GM18868 (cell line): Measurements from ENCODE around the gene HS3ST2.

Experiments
- ATAC-seq: cut with Tn5 transposase; IDR thresholded peaks from one replicate; pipeline ENCODE4 v1.9.1; 2021; ENCODE audit warnings: mild to moderate bottlenecking, moderate library complexity; ENCODE audit not compliant: unreplicated experiment

The HS3ST2 gene

GRCh38 chr16:22813948-22814710 is at the start of gene HS3ST2:
TSS of gene HS3ST2 (plus strand) at chr16:22814162. CDS start at chr16:22814611, 449 bp downstream.
- no peak for ATAC-seq

- no peak for ATAC-seq
These were observed 49.2 kb upstream of the HS3ST2 start for GRCh38 chr16:22764662-22765327.

- no peak for ATAC-seq
These were observed 48.5 kb upstream of the HS3ST2 start for GRCh38 chr16:22765479-22765878.

GRCh38 chr16:22770866-22771265 is 43.1 kb upstream of the HS3ST2 start:
- no peak for ATAC-seq

- no peak for ATAC-seq
These were observed 42.4 kb upstream of the HS3ST2 start for GRCh38 chr16:22771551-22771950.

- no peak for ATAC-seq
These were observed 38.6 kb upstream of the HS3ST2 start for GRCh38 chr16:22775220-22775922.

- ATAC-seq: no peak
These were observed 32.5 kb upstream of the HS3ST2 start for GRCh38 chr16:22781480-22781879.

- ATAC-seq: no peak
These were observed 31.6 kb upstream of the HS3ST2 start for GRCh38 chr16:22782314-22782713.

GRCh38 chr16:22784690-22785214 is 29.2 kb upstream of the HS3ST2 start:
- ATAC-seq: no peak

GRCh38 chr16:22785552-22785951 is 28.4 kb upstream of the HS3ST2 start:
- ATAC-seq: no peak

GRCh38 chr16:22786284-22786683 is 27.7 kb upstream of the HS3ST2 start:
- ATAC-seq: no peak

- no peak for ATAC-seq
These were observed 27.3 kb upstream of the HS3ST2 start for GRCh38 chr16:22786691-22787090.

- no peak for ATAC-seq
These were observed 26.3 kb upstream of the HS3ST2 start for GRCh38 chr16:22787466-22788192.

GRCh38 chr16:22788193-22788530 is 25.8 kb upstream of the HS3ST2 start:
- ATAC-seq: no peak

GRCh38 chr16:22789281-22789945 is 24.5 kb upstream of the HS3ST2 start:
- ATAC-seq: no peak

GRCh38 chr16:22797551-22797950 is 16.4 kb upstream of the HS3ST2 start:
- ATAC-seq: no peak

GRCh38 chr16:22799113-22799512 is 14.8 kb upstream of the HS3ST2 start:
- ATAC-seq: no peak

GRCh38 chr16:22804893-22805292 is 9.1 kb upstream of the HS3ST2 start:
- ATAC-seq: no peak

- no peak for ATAC-seq
These were observed 8.6 kb upstream of the HS3ST2 start for GRCh38 chr16:22805326-22805725.

- no peak for ATAC-seq
These were observed 7.2 kb upstream of the HS3ST2 start for GRCh38 chr16:22806811-22807210.
